Measurements from ENCODE around the gene PIK3AP1. TPM values are rescaled to one million over a fixed set of nuclear protein-coding genes. Genes with fewer than 3 reads are reported as not detected.

PIK3AP1 gene
- total RNA-seq, 1 donor, result not detected

GRCh38 chr10:96691761-96692160 lies 28.6 kb downstream of the PIK3AP1 start:
- no peak for DNase-seq (ENCODE audit: low read depth)
- TF ChIP-seq CTCF (IDR thresholded peaks at IDR 0.05; ENCODE audit: insufficient read depth, low read length), result no peak
- H3K4me3 ChIP-seq (ENCODE audit: low read depth, low read length), result no peak overlapping the region

GRCh38 chr10:96690755-96691730 lies 29.3 kb downstream of the PIK3AP1 start:
- peak; percentile 5 for DNase-seq (ENCODE audit: low read depth)
- no peak overlapping the region for H3K4me3 ChIP-seq (ENCODE audit: low read depth, low read length)
- no peak for TF ChIP-seq CTCF (IDR thresholded peaks at IDR 0.05; ENCODE audit: insufficient read depth, low read length)

GRCh38 chr10:96688789-96689188 lies 31.5 kb downstream of the PIK3AP1 start:
- DNase-seq (ENCODE audit: low read depth), result no peak
- no peak overlapping the region for H3K4me3 ChIP-seq (ENCODE audit: low read depth, low read length)
- TF ChIP-seq CTCF (IDR thresholded peaks at IDR 0.05; ENCODE audit: insufficient read depth, low read length), result no peak

- no peak overlapping the region for H3K4me3 ChIP-seq (ENCODE audit: low read depth, low read length)
- DNase-seq (ENCODE audit: low read depth), result no peak
- TF ChIP-seq CTCF (IDR thresholded peaks at IDR 0.05; ENCODE audit: insufficient read depth, low read length), result no peak
Observed at GRCh38 chr10:96687317-96688012, 32.8 kb downstream of the PIK3AP1 start.

GRCh38 chr10:96686514-96686913 lies 33.8 kb downstream of the PIK3AP1 start:
- H3K4me3 ChIP-seq (ENCODE audit: low read depth, low read length), result no peak overlapping the region
- no peak for DNase-seq (ENCODE audit: low read depth)

GRCh38 chr10:96685306-96685705 lies 35.0 kb downstream of the PIK3AP1 start:
- no peak for DNase-seq (ENCODE audit: low read depth)
- no peak overlapping the region for H3K4me3 ChIP-seq (ENCODE audit: low read depth, low read length)

More at GRCh38 chr10:96686514-96686913, 33.8 kb downstream of the PIK3AP1 start:
- no peak for TF ChIP-seq CTCF (IDR thresholded peaks at IDR 0.05; ENCODE audit: insufficient read depth, low read length)

More at GRCh38 chr10:96685306-96685705, 35.0 kb downstream of the PIK3AP1 start:
- no peak for TF ChIP-seq CTCF (IDR thresholded peaks at IDR 0.05; ENCODE audit: insufficient read depth, low read length)

All from fibroblast of the aortic adventitia (primary cell).